IPS DF 19.7 (cell line): ENCODE results near the gene DEPDC5.

Source experiments
- DNase-seq: peaks from one replicate; pipeline ENCODE4 v3.0.0-alpha.2; 2013; ENCODE audit warnings: low read depth, low spot score

DEPDC5 gene

DNA sequence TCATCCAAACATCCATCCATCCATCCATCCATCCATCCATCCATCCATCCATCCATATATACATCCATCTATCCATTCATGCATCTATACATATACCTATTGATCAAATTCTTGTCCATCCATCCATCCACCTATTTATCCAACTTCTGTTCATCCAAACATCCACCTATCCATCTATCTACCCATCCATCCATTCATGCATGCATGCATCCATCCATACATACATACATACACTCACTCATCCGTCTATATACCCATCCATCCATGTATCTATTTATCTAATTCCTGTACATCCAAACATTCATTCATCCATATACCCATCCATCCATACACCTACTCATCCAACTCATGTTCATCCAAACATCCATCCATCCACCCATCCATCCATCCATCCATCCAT, 171.2 kb downstream of the DEPDC5 start:
- DNase-seq: no peak

DNA sequence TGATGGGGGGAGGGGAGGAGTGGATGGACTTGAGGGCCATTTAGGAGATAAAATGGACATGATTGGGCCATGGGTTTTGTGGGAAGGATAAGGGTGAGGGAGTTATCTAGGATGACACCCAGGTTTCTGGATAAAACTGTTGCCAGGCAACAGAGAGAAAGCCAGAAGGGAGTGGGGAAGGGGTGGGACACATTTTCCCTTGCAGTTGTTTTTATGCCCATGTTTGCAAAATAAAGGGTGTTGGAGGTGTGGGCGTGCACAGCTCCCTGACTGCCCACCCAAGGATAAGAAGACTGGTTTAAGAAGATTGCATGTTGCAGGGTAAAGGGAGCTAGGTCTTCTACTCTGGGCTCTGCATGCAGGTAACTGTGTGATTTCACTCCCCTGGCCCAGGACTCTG, 172.2 kb downstream of the DEPDC5 start:
- DNase-seq: no peak

DNA sequence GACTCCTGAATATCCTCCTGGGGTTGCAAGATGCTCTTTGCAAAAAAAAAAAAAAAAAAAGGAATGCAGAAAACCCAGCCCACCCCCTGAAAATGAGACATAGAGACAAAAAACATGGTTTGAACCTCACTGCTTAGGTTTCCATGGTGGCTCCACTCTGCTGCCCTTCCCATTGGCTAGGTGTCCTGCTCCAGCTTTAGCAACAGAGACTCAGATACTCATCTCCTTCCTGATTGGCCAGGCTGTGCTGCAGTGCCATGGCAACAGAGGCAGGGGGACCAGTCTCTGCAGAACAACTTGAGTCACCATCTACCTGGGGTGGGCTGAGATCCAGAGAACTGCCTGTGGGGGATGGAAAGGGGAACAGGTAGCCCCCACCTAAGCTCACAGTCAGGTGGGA, 173.2 kb downstream of the DEPDC5 start:
- DNase-seq: peak; percentile 33

DNA sequence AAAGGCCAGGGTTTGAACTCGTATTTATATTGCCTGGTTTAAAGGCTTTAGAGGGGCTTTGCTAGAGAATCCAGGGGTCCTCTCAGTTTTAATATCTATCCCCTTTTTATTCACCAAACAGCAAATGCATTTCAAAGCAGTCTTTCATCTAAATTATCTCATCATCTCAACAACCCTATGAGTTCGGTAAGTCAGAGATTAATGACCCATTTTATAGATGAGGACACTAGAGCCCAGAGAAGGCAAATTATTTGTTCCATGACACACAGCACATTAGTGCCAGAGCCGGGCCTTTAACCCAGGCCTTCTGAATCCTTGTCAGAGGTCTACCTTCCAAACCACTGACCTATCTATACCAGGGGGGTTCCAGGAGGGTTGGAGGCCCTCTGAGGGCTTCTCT, 173.7 kb downstream of the DEPDC5 start:
- no peak for DNase-seq

DNA sequence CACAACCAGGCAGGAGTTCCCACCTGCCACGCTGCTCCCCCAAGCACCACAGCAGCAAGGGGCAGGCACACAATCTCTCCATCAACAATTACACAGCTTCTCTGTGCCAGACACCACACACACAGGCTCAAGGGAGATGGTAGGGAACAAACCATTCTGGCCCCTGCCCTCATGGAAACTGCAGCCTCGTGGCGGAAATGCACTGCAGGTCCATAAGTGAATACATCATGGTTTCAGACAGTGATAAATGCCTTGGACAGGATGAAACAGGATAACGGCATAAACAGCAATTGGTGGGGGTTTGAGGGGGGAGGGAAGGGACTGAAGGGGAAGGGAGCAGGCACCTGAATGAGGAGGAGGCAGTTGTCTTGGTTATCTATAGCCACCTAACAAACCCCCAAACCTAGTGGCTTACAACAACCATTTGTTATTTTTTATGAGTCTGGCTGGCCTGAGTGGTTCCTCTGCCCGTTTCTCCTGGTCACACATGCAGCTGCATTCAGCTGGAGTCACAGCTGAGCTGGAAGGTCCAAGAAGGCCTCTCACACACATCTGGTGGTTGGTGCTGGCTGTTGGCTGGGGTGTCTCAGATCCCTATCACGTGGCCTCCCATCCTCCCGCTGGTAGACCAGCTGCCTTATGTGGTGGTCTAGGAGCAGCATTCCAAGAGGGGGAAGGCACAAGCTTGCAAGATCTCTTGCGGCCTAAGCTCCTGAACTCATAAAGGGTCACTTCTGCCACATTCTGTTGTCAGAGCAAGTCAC, 175.5 kb downstream of the DEPDC5 start:
- DNase-seq: no peak

DNA sequence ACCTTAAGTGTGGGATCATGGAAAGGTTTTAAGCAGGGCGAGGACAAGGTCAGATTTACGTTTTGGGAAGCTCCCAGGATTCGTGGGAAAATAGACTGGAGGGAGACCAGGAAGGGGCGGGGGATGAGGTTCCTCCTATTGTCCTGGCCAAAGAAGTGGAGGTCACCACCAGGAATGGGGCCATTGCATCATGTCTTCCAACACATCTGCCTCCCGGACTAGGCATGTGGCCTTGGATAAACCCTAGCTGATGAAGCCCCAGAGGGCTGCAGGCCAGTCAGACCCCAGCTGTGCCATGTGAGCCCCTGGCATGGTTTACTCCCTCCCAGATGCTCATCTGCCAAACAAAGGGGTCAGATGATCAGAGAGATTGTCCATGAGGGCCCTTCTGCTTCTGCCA, 179.0 kb downstream of the DEPDC5 start:
- no peak for DNase-seq

DNA sequence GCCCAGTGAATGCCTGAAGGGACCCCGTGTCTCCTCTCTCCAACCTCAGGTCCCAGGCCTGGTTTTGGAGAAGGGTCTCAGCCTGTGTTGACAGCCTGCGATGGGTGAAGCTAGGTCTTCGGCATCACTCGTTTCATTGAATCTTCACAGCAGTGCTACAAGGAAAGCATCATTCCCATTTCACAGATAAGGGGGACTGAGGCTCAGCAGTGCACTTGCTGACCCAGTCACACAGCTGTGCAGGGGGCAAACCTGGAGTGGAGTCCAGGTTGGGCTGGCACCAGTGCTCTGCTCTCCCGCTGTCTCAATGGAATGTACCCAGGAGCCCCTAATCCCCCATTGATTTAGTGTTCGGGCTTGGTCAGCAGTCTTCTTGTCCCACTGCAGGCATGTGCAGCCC, 179.6 kb downstream of the DEPDC5 start:
- DNase-seq: no peak

DNA sequence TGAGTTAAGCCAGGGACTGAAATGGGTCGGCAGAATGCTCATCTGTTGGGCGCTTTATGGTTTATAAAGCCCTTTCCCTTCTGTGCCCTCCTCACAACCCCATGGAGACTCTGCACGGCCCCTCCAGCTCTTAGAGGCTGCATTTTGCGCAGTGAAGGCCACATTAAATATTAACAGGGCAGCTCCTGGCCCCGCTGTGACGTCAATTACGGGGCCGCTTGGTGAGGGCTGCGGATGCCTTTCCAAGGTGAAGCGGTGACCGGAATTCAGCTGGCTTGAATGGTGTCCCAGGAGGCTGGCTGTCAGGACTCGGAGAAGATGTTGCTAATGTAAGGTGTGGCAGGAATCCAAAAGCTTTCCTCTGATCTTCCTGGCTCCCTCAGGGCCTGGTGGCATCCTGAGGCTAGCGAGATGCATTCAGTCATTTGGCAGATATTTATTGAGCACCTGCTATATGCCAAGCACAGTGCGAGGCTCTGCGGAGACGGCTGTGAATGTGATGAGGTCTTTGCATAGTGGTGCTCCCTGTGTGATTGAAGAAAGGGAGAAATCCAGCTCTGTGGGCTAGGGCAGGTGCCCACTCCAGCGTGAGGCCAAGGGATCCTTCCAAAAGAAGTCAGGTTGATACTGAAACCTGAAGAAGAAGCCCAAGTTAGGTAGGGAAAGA, 180.1 kb downstream of the DEPDC5 start:
- no peak for DNase-seq

DNA sequence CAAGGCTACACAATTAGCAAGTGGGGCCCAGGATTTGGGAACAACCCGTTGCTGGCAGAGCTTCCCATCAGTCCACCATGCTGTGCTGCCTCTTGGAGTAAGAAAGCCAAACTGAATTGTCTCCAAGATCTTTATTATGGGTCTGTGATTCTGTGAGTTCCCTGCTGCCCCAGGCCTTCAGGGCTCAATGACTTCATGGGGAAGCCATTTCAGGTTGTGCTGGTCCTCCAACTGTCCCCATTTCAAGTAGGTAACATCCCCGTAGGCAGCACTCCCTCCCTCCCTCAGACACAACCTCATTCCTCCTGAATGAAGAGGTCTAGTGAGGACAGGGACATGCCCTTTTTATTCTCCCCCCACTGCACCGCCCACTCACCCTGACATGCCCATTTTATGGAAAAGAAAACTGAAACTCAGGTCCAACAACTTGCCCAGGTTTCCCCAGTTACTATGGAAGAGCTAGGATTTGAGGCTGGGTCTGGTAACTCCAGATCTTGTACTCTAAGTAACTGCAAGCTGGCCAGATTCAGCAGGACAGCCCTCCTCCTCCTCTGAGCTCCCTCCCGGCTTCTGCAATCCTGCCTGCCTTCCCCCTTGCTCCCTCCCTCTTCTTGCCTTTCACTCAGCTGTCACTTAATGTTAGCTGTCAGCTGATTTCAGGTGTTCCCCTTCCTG, 182.3 kb downstream of the DEPDC5 start:
- no peak for DNase-seq

DNA sequence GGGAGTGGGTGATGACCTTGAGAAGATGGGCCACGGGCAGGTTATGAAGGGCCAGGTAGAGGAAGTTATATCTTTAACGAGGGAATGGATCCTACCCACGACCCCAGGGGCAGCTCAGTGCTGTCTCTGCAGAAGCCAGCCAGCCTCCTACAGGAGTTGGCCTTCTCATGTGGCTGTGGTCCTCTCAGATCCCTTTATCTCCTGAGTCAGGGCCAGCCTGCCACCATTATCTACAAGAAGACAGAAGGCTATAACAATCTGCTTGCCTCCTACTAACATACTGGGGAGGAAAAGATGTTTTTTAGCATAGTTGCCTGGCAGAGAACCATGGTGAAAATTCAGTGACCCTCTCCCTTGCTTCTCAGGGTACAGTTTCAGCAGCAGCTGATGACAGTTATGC, 183.5 kb downstream of the DEPDC5 start:
- no peak for DNase-seq

DNA sequence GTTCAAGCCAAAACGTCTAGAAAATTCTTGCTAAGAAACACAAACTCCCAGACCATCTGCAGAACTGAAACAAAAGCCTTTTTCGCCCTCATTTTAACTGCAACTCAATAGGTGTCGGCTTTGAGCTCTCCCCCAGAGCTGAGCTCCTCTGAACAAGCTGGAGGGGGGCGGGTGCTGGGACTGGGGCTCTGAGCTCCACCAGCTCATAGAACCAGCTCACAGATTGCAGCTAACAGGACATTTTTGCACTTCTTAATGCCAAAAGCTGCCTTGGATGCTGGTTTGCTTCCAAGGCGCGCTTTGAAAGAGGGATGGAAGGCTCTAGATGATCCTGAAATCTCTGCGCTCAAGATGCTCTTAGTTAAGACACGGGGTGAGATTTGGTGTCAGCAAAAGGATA, 184.5 kb downstream of the DEPDC5 start:
- DNase-seq: no peak

DNA sequence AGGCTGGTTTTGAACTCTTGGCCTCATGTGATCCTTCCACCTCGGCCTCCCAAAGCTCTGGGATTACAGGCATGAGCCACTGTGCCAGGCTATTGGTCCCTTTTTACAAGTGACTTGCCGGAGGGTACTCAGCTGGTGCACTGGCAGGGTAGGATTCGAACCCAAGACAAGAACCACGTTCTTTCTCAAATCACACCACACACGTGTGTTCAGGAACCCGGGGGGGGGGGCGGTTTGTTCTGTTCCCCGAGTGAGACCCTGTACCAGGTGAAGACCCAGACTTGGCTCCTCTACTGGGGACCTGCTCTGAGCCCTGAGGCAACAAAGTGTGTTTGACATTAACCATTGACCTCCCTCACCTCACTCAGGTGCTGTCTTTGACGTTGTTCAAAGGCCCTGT, 186.7 kb downstream of the DEPDC5 start:
- DNase-seq: no peak

DNA sequence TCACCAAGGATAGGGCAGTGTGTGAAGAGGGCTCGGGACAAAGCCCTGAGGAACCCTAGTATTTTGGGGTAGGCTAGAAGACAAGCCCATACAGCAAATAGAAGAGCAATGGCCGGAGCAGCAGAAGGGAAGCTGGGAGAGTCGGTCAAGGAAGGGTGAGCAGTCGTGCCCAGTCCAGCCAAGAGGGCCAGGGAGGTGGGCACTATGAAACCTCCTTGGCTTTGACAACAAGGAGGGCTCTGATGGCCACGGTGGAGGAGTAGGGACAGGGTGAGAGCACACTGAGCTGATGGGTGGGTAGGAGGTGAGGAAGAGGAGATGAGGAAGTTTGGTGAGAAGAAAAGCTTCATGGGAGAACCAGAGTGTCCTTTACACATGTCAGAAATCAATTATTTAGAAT, 188.3 kb downstream of the DEPDC5 start:
- no peak for DNase-seq

DNA sequence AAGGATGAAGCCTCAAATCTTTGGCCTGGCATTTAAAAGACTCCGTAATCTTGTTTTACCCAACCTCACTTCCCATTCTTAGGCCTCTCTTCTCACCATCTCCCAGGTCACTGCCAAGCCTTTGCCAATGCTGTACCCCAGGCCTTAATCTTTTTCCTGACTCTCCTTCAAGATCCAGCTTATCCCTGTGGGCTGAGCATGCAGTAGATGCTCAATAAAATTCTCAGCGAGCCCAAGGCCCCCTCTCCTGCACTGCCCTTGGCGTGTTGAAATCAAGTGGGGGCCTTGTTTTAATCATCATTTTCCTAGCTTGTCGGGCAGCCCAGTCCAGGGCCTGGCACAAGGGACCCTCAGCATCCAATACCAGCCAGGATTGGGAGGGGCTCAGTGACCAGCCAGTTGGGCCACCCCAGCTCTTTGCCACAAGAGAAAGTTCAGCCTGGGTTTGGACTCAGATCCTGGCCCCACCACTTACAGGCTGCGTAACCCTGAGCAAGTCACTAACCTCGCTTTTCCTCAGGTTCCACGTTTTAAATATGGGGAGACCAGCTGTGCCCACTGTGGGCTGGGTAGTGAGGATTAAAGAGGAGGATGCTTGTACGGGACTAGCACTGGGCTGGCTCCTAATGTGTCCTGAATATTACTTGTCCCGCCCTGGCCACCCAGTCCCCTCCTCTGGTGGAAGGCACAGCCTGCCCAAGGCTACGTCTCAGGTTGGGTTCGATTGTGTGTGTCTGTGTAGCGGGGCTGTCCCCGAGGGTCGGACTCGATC, 189.6 kb downstream of the DEPDC5 start:
- no peak for DNase-seq

DNA sequence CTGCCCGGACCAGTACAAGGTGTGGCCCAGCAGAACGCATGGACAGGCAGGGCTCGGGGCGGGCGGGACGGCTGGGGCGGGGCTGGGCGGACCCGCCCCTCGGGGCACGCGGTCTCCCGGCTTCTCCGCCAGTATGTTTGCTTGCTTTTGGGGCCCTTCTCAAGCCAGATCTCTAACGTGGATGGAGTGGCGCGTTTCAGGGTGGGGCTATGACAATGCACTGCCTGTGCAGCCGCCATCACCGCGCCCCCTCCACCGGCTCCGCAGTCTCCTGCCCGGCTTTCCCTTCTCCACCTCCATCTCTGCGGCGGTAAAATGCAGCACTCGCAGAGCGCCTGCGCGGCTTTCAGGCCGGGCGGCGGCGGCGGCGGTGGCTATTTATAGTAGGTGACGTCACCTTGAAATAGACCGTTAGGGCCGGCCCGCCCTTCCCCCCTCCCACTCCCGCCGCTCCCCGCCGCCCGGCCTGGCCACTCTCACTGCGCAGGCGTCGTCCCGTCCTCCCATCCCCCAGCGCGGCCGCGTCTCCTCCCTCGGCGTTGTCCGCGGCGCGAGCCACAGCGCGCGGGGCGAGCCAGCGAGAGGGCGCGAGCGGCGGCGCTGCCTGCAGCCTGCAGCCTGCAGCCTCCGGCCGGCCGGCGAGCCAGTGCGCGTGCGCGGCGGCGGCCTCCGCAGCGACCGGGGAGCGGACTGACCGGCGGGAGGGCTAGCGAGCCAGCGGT, 190.3 kb downstream of the DEPDC5 start, which contains the start of gene YWHAH:
YWHAH (plus strand) TSS at position 558 of the 722 bp plus-strand sequence. CDS start 199 bp downstream, outside the sequence.
- peak; percentile 35 for DNase-seq

DNA sequence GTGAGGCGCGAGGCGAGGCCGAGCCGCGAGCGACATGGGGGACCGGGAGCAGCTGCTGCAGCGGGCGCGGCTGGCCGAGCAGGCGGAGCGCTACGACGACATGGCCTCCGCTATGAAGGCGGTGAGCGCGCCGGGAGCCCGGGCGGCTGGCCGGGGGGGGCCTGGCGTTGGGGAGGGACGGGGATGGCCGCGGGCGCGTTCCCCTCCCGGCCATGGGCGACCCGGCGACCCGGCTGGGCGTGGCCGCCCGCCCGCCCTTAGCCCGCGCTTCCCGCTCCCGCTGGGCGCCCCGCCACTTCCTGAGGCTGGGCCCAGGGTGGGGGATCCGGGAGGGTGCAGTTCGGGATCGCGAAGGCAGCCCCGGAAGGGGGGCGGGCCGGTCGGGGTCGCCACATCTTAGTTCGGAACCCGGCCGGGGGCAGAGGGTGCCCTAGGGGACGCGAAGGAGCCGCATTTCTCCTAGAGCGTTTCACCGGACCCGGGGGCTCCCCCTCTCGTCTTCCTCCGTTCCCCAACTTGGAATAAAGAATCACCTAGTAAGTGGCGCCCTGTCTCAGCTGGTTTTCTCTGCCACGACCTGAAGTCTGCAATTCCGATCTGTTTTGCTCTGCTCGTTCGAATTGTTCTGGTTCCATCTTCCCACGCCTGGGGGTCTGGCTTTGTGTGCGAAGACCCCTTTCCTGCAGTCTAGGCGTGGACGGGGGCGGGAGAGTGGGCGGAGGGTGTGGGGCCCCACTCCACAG, 191.1 kb downstream of the DEPDC5 start:
- no peak for DNase-seq

DNA sequence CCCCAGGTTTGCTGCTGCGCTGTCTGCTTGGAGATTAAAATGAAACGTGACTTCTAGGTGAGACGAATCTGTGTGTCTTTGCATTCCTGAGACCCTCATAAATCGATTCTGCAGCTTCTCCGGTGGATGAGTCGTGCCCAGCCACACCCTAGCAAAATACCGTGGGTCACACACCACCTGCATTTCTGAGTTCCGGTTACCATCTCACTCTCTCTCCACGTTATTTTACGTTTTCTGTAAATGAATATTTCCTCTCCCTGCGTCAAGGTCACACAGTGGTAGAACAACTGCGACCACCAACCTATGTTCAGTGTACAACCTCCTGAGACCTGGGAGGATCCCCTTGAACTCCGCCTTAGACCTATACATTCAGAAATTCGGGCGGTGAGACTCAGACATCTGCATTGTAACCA, 191.6 kb downstream of the DEPDC5 start:
- DNase-seq: no peak

DNA sequence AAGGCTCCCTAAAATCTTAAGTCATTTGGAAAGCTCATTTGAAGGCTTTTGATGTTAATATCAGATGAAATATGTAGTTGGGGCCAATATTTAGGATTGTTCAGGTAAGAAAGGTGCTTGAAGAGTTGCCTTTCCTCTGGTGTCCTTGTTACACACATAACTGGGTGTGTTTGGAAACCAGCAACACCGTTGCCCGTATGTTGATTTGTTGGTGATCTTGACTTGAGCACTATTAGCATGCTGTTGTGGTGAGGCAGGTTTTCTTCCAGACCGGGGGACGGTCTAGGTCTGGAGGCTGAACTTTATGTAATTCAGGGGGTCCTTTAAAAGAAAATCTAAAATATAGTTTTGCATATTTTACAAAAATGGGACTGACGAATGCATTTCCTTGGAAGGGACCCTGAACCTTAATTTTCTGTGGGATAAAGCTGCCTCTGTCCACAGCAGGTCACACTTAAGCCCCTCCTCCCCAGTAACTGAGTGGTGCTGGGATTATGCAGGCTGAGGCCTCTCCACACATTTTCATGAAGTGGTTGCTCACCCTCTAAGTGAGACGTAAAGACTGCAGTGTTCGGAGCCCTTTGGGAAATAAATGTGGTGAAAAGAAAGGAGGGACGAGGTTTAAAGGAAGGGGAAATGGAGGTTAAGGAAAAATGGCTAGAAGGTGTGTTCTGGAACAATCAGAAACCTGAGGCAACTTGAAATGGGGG, 192.3 kb downstream of the DEPDC5 start:
- no peak for DNase-seq

DNA sequence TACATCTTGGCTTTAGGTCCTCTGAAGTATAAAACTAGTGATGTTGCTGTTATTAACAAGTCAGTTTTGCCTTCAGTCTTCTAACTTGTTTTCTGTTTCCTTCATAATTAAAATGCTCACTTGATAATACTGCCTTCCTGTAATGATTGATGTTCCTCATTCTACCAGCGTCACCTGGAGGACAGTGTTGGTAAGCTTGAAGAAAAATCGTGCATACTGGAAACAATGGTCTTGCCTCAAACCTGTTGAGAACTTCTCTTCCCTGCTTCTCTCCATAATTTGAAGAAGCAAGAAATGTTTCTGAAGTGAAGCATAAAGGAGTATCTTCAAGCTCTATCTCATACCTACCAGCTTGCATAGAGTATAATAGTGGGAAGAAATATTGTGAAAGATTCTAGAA, 193.5 kb downstream of the DEPDC5 start:
- no peak for DNase-seq

DNA sequence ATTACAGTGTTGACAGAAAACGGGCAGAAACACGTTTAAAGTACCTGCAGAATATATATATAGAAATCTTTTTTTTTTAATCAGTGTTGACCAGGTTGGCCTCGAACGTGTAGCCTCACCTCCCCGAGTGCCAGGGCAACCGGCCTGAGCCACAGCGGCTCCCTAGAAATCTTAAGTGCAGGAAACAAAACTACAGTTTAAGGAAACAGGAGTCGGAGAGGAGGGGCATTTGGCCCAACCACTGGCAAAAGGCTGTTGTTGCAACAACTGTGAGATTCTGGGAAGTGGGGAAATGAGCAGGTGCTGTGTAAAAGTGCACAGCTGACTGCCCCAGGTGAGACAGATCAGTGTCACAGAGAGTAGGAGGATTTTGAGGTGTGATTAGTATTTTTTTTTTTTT, 194.2 kb downstream of the DEPDC5 start:
- no peak for DNase-seq
